ENCODE data around the gene PEPD.

PEPD gene

GRCh38 chr19:33394723-33395560 lies 126.6 kb downstream of the PEPD start:
- DNase-seq (ENCODE audit: low read depth), result no peak

GRCh38 chr19:33394006-33394722 lies 127.4 kb downstream of the PEPD start:
- DNase-seq (ENCODE audit: low read depth), result peak; percentile 47

- DNase-seq (ENCODE audit: low read depth), result no peak
Measured at GRCh38 chr19:33393286-33394005, 128.1 kb downstream of the PEPD start.

GRCh38 chr19:33392341-33393285 lies 129.0 kb downstream of the PEPD start:
- no peak for DNase-seq (ENCODE audit: low read depth)

GRCh38 chr19:33391631-33392249 lies 129.9 kb downstream of the PEPD start:
- DNase-seq (ENCODE audit: low read depth), result no peak

GRCh38 chr19:33390908-33391630 lies 130.5 kb downstream of the PEPD start:
- DNase-seq (ENCODE audit: low read depth), result no peak

GRCh38 chr19:33390101-33390907 lies 131.3 kb downstream of the PEPD start:
- DNase-seq (ENCODE audit: low read depth), result peak; percentile 63

GRCh38 chr19:33389421-33390100 lies 132.0 kb downstream of the PEPD start:
- no peak for DNase-seq (ENCODE audit: low read depth)

- no peak for DNase-seq (ENCODE audit: low read depth)
Measured at GRCh38 chr19:33388725-33389420, 132.7 kb downstream of the PEPD start.

GRCh38 chr19:33388231-33388724 lies 133.3 kb downstream of the PEPD start:
- peak; percentile 30 for DNase-seq (ENCODE audit: low read depth)

- DNase-seq (ENCODE audit: low read depth), result no peak
Measured at GRCh38 chr19:33387351-33388230, 134.0 kb downstream of the PEPD start.

GRCh38 chr19:33386361-33386858 lies 135.2 kb downstream of the PEPD start:
- DNase-seq (ENCODE audit: low read depth), result no peak

GRCh38 chr19:33385956-33386355 lies 135.6 kb downstream of the PEPD start:
- DNase-seq (ENCODE audit: low read depth), result no peak

- no peak for DNase-seq (ENCODE audit: low read depth)
Measured at GRCh38 chr19:33384983-33385382, 136.6 kb downstream of the PEPD start.

GRCh38 chr19:33383720-33384292 lies 137.8 kb downstream of the PEPD start:
- DNase-seq (ENCODE audit: low read depth), result no peak

GRCh38 chr19:33382982-33383381 lies 138.6 kb downstream of the PEPD start:
- DNase-seq (ENCODE audit: low read depth), result no peak

GRCh38 chr19:33382006-33382405 lies 139.6 kb downstream of the PEPD start:
- no peak for DNase-seq (ENCODE audit: low read depth)

Data from fibroblast of the conjunctiva (primary cell).